Measurements from ENCODE around the gene PTPRN2. TPM values are rescaled to one million over a fixed set of nuclear protein-coding genes. Genes with fewer than 3 reads are reported as not detected.

Gene PTPRN2
- total and polyA plus RNA-seq, 2 of the 8 experiments (the other 6 are each of a cell fraction or from before 2014, with no cell fraction given): 2.6 to 4.5 TPM

DNA sequence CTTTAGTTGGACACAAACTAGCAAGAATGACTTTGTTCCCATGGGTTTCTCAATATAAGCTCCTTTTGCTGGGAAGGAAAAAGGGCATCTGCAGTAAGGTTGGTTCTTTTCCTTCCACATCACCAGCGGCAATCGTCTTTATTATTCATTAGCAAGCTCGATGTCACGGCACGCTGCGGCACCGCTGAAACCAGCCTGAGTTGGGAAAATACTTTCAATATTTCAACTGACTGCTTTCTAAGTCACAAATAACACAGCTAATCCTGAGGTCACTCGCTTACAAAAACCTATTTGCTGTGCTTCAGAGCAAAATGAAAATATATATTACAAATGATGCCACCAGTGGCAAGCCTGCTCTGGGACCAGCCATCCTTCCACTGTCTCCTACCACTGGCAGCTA is 665.0 kb downstream of the PTPRN2 start:
- Histone ChIP-seq H3K18ac (ENCODE audit: extremely low read depth, low read length) (no peak overlapping the region), H3K4ac (replicated peaks; ENCODE audit: insufficient read length, low read depth, low read length) (no peak overlapping the region), H2BK12ac (ENCODE audit: low read depth, low read length) (no peak overlapping the region), H3K79me1 (ENCODE audit: low read depth, low read length) (no peaks in the 10 kb centered on the region), H2BK5ac (ENCODE audit: low read depth, low read length) (no peak overlapping the region), H3K27ac (ENCODE audit: low read depth, low read length) (no peak overlapping the region), H2BK15ac (ENCODE audit: low read length) (no peak overlapping the region), H4K91ac (replicated peaks; ENCODE audit: insufficient read length, low read length) (no peak overlapping the region), H3K23ac (ENCODE audit: insufficient read length) (no peak overlapping the region), H4K20me1 (replicated peaks in 1 of 2; ENCODE audit: control insufficient read depth in 1 of 2, insufficient read depth in 2 of 2, low read length in 2 of 2) (no peaks in the 10 kb centered on the region), H2AFZ (ENCODE audit: low read length) (no peak overlapping the region), H3K9ac (replicated peaks in 1 of 4; ENCODE audit: extremely low read depth in 1 of 4, low read depth in 3 of 4, low read length in 3 of 4) (no peak overlapping the region), H3K79me2 (ENCODE audit: control insufficient read depth in 1 of 2, insufficient read depth in 2 of 2, low read length in 2 of 2) (no peaks in the 10 kb centered on the region), H3K27me3 (replicated peaks in 1 of 4; ENCODE audit: control insufficient read depth in 3 of 4, extremely low read depth in 1 of 4, insufficient read depth in 3 of 4, low read length in 3 of 4) (no peaks in the 10 kb centered on the region), H3K56ac (replicated peaks; ENCODE audit: insufficient read length, low read depth, low read length) (no peak overlapping the region), H4K8ac (ENCODE audit: extremely low read depth, insufficient read depth, low read length) (no peak overlapping the region), H2BK120ac (replicated peaks; ENCODE audit: low read depth, low read length) (no peak overlapping the region), H4K5ac (ENCODE audit: insufficient read length, low read depth, low read length) (no peak overlapping the region), H3K23me2 (ENCODE audit: low read depth, low read length) (no peaks in the 10 kb centered on the region), H3K4me2 (ENCODE audit: insufficient read depth in 1 of 2, low read depth in 2 of 2, low read length in 2 of 2) (no peak overlapping the region), H3K4me3 (ENCODE audit: extremely low read depth in 1 of 4, insufficient read depth in 2 of 4, low read depth in 3 of 4, low read length in 4 of 4) (no peak overlapping the region), H2AK5ac (ENCODE audit: low read depth, low read length) (no peak overlapping the region), H3K14ac (ENCODE audit: insufficient read length) (no peak overlapping the region), H2BK20ac (ENCODE audit: low read length) (no peak overlapping the region), H3K4me1 (replicated peaks in 1 of 4; ENCODE audit: control insufficient read depth in 3 of 4, insufficient read depth in 4 of 4, low read length in 3 of 4) (no peaks in the 10 kb centered on the region), H3K36me3 (ENCODE audit: control insufficient read depth in 2 of 4, insufficient read depth in 4 of 4, low read length in 3 of 4) (no peaks in the 10 kb centered on the region), H3K9me3 (ENCODE audit: insufficient read depth in 2 of 2, low read depth in 1 of 2, low read length in 1 of 2) (0 out of 4 replicates have a peak, but pooled peaks cover 0 to 5% of the 10 kb centered on the region in 2 experiments)
- 80% methylated on average over 8 of the region's 8 CpGs; no CpG with 5 or more reads in 1 of the 2 experiments for WGBS, 2 experiments (ENCODE audit: extremely low coverage in 1 of 2, insufficient coverage in 1 of 2, insufficient read length in 1 of 2, insufficient replicate concordance in 2 of 2, low coverage in 1 of 2, low lambda C conversion rate in 2 of 2, missing lambda C conversion rate in 1 of 2)
- CTCF ChIA-PET (ENCODE audit: partially characterized antibody): no interaction called here
- POLR2A ChIA-PET (ENCODE audit: partially characterized antibody): no interaction called here
- TF ChIP-seq SRF (IDR thresholded peaks at IDR 0.05; ENCODE audit: low read depth, low read length) (no peak), POLR2A (IDR thresholded peaks at IDR 0.05; ENCODE audit: control extremely low read depth in 1 of 2, low read depth in 2 of 2, low read length in 2 of 2) (no peak), SIRT6 (IDR thresholded peaks at IDR 0.05; ENCODE audit: low read length) (no peak)
- DNase-seq (ENCODE audit: low read depth in 1 of 2, low spot score in 2 of 2) (no peak), FAIRE-seq (no peak)

All from H1 (cell line).